NCI-H510A treated with DMSO at 0.1 percent for 48 hours (cell line): ENCODE measurements around the gene ZNF282.

Experiments used
- DNase-seq: peaks from one replicate; lab custom pipeline; 2025; lab: John Stamatoyannopoulos, UW

Gene ZNF282

GRCh38 chr7:149195180-149196150 is at the start of gene ZNF282:
ZNF282 (plus strand) TSS chr7:149195546; CDS start chr7:149195590, 44 bp downstream.
- peak; percentile 61 for DNase-seq

- peak; percentile 65 for DNase-seq
These were observed 48.1 kb upstream of the ZNF282 start, which contains the start of gene ZNF398 for GRCh38 chr7:149147072-149147751. ZNF398 (plus strand) TSS chr7:149147453; CDS start chr7:149147743, 290 bp downstream.

- DNase-seq = no peak
These were observed 47.3 kb upstream of the ZNF282 start for GRCh38 chr7:149147752-149148653.

GRCh38 chr7:149150981-149151380 is 44.4 kb upstream of the ZNF282 start:
- DNase-seq = no peak

- no peak for DNase-seq
These were observed 42.0 kb upstream of the ZNF282 start for GRCh38 chr7:149153346-149153745.

GRCh38 chr7:149154056-149154455 is 41.3 kb upstream of the ZNF282 start:
- DNase-seq = no peak

GRCh38 chr7:149156898-149157297 is 38.4 kb upstream of the ZNF282 start:
- no peak for DNase-seq

- DNase-seq = no peak
These were observed 34.0 kb upstream of the ZNF282 start for GRCh38 chr7:149161241-149161848.

- no peak for DNase-seq
These were observed 29.2 kb upstream of the ZNF282 start for GRCh38 chr7:149166142-149166541.

GRCh38 chr7:149166630-149167352 is 28.6 kb upstream of the ZNF282 start:
- DNase-seq = no peak

GRCh38 chr7:149171892-149172533 is 23.3 kb upstream of the ZNF282 start:
- DNase-seq = no peak

GRCh38 chr7:149172534-149172920 is 22.8 kb upstream of the ZNF282 start:
- no peak for DNase-seq

- no peak for DNase-seq
These were observed 20.2 kb upstream of the ZNF282 start for GRCh38 chr7:149175150-149175549.

- no peak for DNase-seq
These were observed 16.1 kb upstream of the ZNF282 start for GRCh38 chr7:149179241-149179640.

- no peak for DNase-seq
These were observed 14.5 kb upstream of the ZNF282 start for GRCh38 chr7:149180722-149181449.

- no peak for DNase-seq
These were observed 13.9 kb upstream of the ZNF282 start for GRCh38 chr7:149181450-149181790.

- no peak for DNase-seq
These were observed 11.1 kb upstream of the ZNF282 start for GRCh38 chr7:149184274-149184673.

GRCh38 chr7:149188213-149188612 is 7.1 kb upstream of the ZNF282 start:
- DNase-seq = no peak

- DNase-seq = no peak
These were observed 6.6 kb upstream of the ZNF282 start for GRCh38 chr7:149188637-149189259.
